Diencephalon (tissue), 1 donor: Measurements from ENCODE around the gene SCG2. TPM values are rescaled to one million over a fixed set of nuclear protein-coding genes. Genes with fewer than 3 reads are reported as not detected.

ENCODE experiments used
- total RNA-seq: library from RNA; depleted of rRNA; stranded (reverse); fragments of >200 nt; gene quantifications from one replicate; pipeline ENCODE4 v1.2.3, GENCODE V29; 2014

Gene SCG2
- 179 TPM for total RNA-seq

GRCh38 chr2:223601932-223602666, at the start of gene SCG2:
SCG2 (minus strand) TSS chr2:223602361; CDS start chr2:223599282, 3,079 bp downstream.

Other genes with a start within 250 kb of the SCG2 start
- 8.8 TPM for gene AP1S3, start 235.2 kb upstream of the SCG2 start, total RNA-seq